Choroid plexus epithelial cell (primary cell): ENCODE data around the gene FGF18.

ENCODE experiments used
- DNase-seq: peaks from one replicate; pipeline ENCODE4 v3.0.0-alpha.2; 2010; ENCODE audit warnings: low read depth
- H3K4me3 ChIP-seq: 2 replicates; pipeline ENCODE4 v1.5.1; 2011; ENCODE audit warnings: low read depth, mild to moderate bottlenecking, control low read depth, low read length, moderate library complexity
- CTCF ChIP-seq: conservative IDR thresholded peaks from 2 replicates; pipeline ENCODE4 v1.5.1; 2011; ENCODE audit warnings: low read depth, mild to moderate bottlenecking, control low read depth, inconsistent platforms, low read length, moderate library complexity

Gene FGF18

GRCh38 chr5:171462928-171463861 lies 43.7 kb downstream of the FGF18 start:
- no peak for TF ChIP-seq CTCF

DNA sequence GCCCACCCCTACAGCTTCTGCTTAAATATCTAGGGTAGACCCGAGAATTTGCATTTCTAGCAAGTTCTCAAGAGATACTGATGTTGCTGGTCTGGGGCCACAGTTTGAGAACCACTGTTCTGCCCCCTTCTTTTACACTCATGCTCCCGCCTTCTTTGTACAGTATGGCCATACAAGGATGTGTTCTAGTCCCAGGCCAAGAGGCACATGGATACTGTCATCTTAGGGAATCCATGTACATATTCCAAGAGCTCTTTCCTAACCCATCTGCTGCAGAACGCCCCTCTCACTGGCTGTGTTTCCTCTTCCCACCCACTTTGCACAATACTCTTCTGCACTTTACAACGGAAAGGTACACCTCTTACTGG lies 44.4 kb downstream of the FGF18 start:
- DNase-seq = no peak
- no peak for TF ChIP-seq CTCF
- no peak overlapping the region for H3K4me3 ChIP-seq

More at GRCh38 chr5:171462928-171463861, 43.7 kb downstream of the FGF18 start:
- no peak for DNase-seq
- no peak overlapping the region for H3K4me3 ChIP-seq

GRCh38 chr5:171464829-171465228 lies 45.4 kb downstream of the FGF18 start:
- no peak for DNase-seq
- TF ChIP-seq CTCF = no peak
- no peak overlapping the region for H3K4me3 ChIP-seq

- DNase-seq = no peak
- TF ChIP-seq CTCF = no peak
These were observed 47.7 kb downstream of the FGF18 start for GRCh38 chr5:171467107-171467506.

DNA sequence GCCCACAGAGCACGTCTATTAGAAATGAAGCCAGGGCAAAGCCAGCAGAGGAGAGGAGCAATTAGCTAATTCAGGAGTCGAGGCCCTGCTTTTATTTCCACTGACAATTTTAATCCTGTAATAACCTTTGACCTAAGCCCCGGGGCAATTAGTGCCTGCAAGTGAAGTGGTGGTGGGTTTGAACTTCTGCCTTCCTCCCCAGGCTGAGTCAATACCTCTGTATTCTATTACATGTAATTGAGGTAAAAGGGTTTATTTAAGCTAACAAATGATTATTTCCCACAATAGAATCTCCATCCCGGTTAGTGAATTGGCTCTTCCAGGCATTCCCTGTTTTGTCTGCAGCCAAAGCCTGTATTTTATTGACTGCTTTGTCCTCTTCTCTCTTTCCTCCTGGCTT lies 49.9 kb downstream of the FGF18 start:
- H3K4me3 ChIP-seq = no peak overlapping the region
- TF ChIP-seq CTCF = no peak
- DNase-seq = no peak

More at GRCh38 chr5:171467107-171467506, 47.7 kb downstream of the FGF18 start:
- H3K4me3 ChIP-seq = no peak overlapping the region

DNA sequence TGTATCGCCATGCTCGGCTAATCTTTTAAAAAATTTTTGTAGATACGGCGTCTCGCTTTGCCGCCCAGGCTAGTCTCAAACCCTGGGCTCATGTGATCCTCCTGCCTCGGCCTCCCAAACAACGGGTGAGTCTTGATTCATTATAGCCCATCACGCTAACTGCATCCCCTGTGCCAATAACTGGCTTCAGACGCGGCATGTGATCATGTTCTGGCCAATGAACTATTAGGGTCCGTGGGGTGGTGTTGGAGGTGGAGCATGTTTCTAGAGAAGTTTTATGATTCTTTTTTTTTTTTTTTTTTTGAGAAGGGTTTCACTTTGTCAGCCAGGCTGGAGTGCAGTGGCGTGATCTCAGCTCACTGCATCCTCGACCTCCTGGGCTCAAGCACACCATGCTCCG lies 51.0 kb downstream of the FGF18 start:
- no peak for DNase-seq
- no peak overlapping the region for H3K4me3 ChIP-seq
- TF ChIP-seq CTCF = no peak
